Limb (tissue), 2 donors: ENCODE data around the gene LRCH3.

ENCODE experiments used
- DNase-seq, 2 donors: peaks; one replicate each; pipeline ENCODE4 v3.0.0-alpha.2; 2016; ENCODE audit errors: extremely low spot score in 2 of 2

LRCH3 gene

GRCh38 chr3:197791113-197791891, at the start of gene LRCH3:
LRCH3 (plus strand) TSS chr3:197791254; CDS start chr3:197791279, 25 bp downstream.
- peak; percentile 85 to 95 for DNase-seq

DNA sequence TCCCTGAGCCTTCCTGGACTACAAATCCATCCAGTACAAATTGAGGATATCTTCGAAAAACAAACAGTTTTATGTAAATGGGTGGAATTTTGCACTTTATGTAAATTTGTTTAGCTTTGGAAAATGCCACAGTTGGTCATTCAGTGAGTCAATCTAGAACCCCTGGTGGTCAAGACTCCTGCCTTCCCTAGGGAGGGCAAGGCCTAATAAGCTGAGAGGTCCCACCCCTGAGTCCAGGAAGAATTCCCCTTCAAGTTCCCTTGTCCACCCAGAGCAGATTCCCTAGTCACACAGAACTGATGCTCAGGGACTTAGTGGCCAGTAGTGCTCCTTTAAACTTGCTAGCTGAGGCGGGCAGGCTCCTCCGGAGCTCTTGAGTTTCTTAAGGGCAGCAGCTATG, 48.3 kb upstream of the LRCH3 start:
- DNase-seq: no peak

DNA sequence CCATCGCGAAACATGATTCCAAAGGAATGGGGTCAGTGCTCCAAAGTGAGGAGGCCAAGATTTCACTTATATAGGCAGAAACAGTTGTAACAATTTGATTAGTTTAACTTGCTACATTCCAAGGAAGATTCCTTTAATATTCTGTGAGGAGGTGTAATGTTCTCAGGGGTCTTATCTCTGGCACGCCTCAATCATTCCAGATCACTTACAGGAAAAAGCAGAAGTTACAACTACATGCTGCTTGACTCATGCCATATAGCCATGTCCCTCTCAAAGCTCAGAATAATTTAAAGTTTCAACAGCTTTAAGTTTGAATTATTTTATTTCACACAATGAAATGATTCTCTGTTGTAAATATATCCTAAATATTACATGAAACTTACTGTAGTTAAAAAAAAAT, 44.8 kb upstream of the LRCH3 start:
- no peak for DNase-seq

- DNase-seq: no peak
Measured at GRCh38 chr3:197746801-197747237, 44.2 kb upstream of the LRCH3 start.

GRCh38 chr3:197748597-197749314, 42.3 kb upstream of the LRCH3 start:
- no peak for DNase-seq

- no peak for DNase-seq
Measured at GRCh38 chr3:197749315-197749600, 41.8 kb upstream of the LRCH3 start.

- peak; percentile 90 to 94 for DNase-seq
Measured at GRCh38 chr3:197749601-197750395, 41.3 kb upstream of the LRCH3 start, which contains the start of gene FYTTD1. FYTTD1 (plus strand) TSS chr3:197749883; CDS start chr3:197749972, 89 bp downstream.

GRCh38 chr3:197750396-197750831, 40.6 kb upstream of the LRCH3 start:
- DNase-seq: peak; percentile 40 to 79

GRCh38 chr3:197750858-197751737, 40.0 kb upstream of the LRCH3 start:
- DNase-seq: peak; percentile 10 to 51

DNA sequence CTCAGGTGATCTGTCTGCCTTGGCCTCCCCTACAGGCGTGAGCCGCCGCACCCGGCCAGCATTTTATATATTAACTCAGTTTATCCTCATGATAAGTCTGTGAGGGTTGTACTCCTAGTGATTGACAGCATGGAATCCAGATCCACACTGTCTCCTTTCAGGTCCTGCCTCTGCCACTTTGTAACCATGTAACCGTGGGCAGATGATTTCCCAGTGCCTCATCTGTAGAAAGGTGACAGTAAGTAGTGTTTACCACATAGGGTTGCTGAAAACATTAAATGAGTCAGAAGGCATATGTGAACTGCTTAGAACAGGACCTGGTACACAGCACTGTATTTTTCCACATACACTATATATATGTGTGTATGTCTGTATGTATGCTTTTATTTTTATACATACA, 38.9 kb upstream of the LRCH3 start:
- DNase-seq: no peak

GRCh38 chr3:197753263-197753662, 37.8 kb upstream of the LRCH3 start:
- DNase-seq: no peak

DNA sequence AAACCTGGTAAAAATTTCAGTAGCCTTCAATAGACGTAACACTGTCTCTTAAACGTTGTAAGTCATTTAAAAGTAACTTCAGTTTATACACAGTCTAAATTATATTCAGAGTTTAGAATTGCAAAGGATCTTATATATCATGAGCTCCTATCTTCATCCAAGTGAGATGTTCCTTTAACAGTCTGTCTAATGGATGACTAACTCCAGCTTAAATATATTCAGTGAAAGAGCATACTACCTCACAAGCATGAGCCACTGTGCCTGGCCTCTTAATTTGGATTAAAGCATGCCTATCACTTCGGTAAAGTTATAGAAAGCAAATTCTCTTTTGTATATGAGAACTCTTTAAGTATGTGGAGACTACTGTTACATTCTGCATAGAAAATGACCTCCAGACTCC, 34.4 kb upstream of the LRCH3 start:
- no peak for DNase-seq

- no peak for DNase-seq
Measured at GRCh38 chr3:197758512-197758911, 32.5 kb upstream of the LRCH3 start.

DNA sequence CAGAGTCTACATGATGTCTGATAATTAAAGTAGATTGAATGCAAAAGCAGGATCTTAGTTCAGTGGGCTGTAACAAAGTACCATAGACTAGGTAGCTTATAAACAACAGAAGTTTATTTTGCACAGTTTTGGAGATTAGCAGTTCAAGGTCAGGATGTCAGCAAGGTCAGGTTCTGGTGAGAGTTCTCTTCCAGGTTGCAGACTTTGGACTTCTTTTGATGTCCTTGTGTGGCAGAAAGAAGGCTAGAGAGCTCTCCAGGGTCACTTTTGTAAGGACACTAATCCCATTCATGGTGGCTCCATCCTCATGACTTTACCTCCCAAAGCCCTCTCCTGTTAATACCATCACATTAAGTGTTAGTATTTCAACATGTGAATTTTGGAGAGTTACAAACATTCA, 29.3 kb upstream of the LRCH3 start:
- no peak for DNase-seq

DNA sequence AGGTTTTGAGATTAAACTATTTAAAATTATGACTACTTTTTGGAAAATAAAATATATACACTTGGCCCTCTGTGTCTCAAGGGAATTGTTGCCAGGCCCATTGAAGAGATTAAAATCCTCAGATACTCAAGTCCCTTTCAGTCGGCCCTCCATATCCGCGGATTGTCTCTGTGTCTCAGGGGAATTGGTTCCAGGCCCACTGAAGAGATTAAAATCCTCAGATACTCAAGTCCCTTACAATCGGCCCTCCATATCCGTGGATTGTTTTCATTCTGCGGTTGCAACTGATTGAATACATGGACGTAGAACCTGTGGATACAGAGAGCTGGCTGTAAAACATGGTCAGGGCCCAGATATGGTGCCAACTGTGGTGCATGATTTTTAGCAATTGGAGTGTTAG, 15.7 kb upstream of the LRCH3 start:
- DNase-seq: no peak

- DNase-seq: no peak
Measured at GRCh38 chr3:197782230-197782629, 8.8 kb upstream of the LRCH3 start.

DNA sequence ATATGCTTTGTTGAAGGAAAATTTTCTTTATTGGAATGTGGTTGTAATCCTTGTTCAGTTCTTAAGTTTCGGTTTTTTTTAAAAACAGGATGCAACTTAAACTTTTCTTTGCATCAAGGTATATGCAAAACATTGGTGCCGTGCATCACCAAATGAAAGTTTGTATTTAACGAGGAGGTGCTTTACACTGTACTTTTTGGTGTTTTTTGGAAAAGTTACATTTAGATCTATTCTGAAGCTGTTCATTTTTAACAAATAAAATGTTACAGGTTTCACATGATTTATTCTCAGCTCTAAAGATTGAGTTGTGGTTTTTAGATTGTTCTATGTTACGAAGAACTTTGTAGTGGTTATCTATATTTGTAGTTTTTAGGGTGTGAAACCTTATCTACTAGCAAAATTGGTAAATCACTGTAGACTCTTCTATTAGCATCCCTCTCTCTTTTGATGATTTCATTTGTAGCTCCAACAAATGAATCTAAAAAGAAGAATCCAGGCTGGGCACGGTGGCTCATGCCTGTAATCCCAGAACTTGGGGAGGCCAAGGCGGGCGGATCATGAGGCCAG, 7.0 kb upstream of the LRCH3 start:
- DNase-seq: no peak

DNA sequence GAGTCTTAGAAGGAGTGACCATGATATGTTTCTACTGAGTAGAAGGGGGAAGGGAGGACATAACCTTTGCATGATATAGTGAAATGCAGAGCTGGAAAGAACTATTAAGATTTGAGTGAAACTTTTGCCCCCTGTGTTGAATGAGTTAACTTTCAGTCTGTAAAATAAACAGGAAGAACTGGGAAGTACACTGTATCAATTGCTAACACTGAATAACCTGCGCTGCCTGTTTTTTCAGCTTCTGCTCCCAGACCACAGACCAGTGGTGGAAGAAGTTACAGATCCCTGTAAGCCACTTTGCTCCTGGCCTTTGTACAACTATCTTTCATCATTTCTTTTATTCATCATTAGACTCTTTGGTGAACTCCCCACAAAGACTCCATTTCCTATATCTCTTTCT, 3.6 kb upstream of the LRCH3 start:
- no peak for DNase-seq

- DNase-seq: no peak
Measured at GRCh38 chr3:197789309-197789708, 1.7 kb upstream of the LRCH3 start.

DNA sequence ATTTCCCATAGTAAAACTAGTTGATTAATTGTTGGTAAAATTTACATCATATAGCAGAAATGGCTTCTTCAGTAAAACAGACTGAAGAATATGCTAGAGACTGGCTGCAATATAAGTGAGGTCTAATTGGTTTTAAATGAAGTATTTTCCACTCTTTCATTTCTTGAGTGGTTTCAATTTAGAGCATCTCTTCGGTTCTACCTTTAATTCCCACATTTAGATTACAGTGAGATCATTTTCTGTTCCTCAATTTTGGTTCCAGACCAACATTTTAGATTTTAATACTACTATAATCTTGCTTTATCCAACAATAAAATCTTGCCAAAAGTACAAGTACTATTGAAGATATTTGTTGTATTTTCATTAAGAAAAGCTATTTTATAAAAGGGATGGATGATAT, 1.0 kb upstream of the LRCH3 start:
- DNase-seq: no peak
